ENCODE measurements around the gene KRIT1. TPM values are rescaled to one million over a fixed set of nuclear protein-coding genes. Genes with fewer than 3 reads are reported as not detected.

The KRIT1 gene
- total RNA-seq, 1 experiment from 2014 or later, result 34.9 TPM

- Histone ChIP-seq H3K79me2 (ENCODE audit: insufficient read depth, low read length) (peaks cover 2% of the 10 kb centered on the region; the same call in 1 of the 2 replicates), H3T11ph (ENCODE audit: low read length) (no peak overlapping the region), H2BK120ac (ENCODE audit: low read depth, low read length, poor library complexity, severe bottlenecking) (no peak overlapping the region), H4K91ac (ENCODE audit: insufficient read length, low read depth, low read length) (no peak overlapping the region), H3K27me3 (ENCODE audit: insufficient read depth, low read length) (no peaks in the 10 kb centered on the region), H3K27ac (ENCODE audit: insufficient read length, low read depth, low read length) (no peak overlapping the region), H4K20me1 (ENCODE audit: control insufficient read depth, insufficient read depth, insufficient read length) (no peaks in the 10 kb centered on the region), H3K18ac (ENCODE audit: insufficient read length, low read depth, low read length) (no peak overlapping the region), H3K79me1 (ENCODE audit: insufficient read depth, low read depth, low read length, poor library complexity, severe bottlenecking) (no peaks in the 10 kb centered on the region), H3K4me1 (ENCODE audit: insufficient read depth, low read length) (peaks cover 2% of the 10 kb centered on the region; the same call in 1 of the 2 replicates), H3K23me2 (ENCODE audit: insufficient read length, low read depth, low read length, poor library complexity, severe bottlenecking) (no peaks in the 10 kb centered on the region), H2BK20ac (ENCODE audit: low read depth, low read length, poor library complexity, severe bottlenecking) (no peak overlapping the region), H4K5ac (ENCODE audit: insufficient read length, low read depth, low read length) (no peak overlapping the region), H2AFZ (ENCODE audit: low read length) (no peak overlapping the region), H2BK15ac (ENCODE audit: low read depth, low read length) (no peak overlapping the region), H2BK12ac (ENCODE audit: insufficient read length, low read depth, low read length) (no peak overlapping the region), H3K56ac (ENCODE audit: insufficient read length, low read depth, low read length) (no peak overlapping the region), H3K23ac (ENCODE audit: insufficient read length, low read depth, low read length) (no peak overlapping the region), H3K4me2 (ENCODE audit: insufficient read depth, insufficient read length, low read length) (no peak overlapping the region), H3K4ac (ENCODE audit: low read depth, low read length) (no peak overlapping the region), H4K8ac (replicated peaks; ENCODE audit: insufficient read length, low read depth, low read length) (no peak overlapping the region), H2AK5ac (ENCODE audit: insufficient read length, low read length) (no peak overlapping the region), H3K9me3 (ENCODE audit: control insufficient read depth, low read depth, low read length) (no peaks in the 10 kb centered on the region), H2BK5ac (ENCODE audit: insufficient read length, low read length) (no peak overlapping the region), H3K14ac (ENCODE audit: insufficient read depth, low read length) (no peak overlapping the region), H3K9ac (ENCODE audit: extremely low read depth, insufficient read length, low read length) (no peak overlapping the region)
- H3K4me3 Mint-ChIP-seq, result no peak overlapping the region
- no peaks in the 10 kb centered on the region for H3K9me3 Mint-ChIP-seq
- peaks cover 0 to 3% (median under 1%) of the 10 kb centered on the region in 3 experiments; a peak in 3 of 7 replicates for H3K36me3 Mint-ChIP-seq (ENCODE audit: insufficient read depth in 1 of 3, low read depth in 3 of 3)
- no peak overlapping the region for H3K27ac Mint-ChIP-seq
- peaks cover 13 to 15% of the 10 kb centered on the region in 2 experiments for H3K4me1 Mint-ChIP-seq
- TF ChIP-seq CTCF (conservative IDR thresholded peaks at IDR 0.05), result no peak
- no peaks in the 10 kb centered on the region for H3K27me3 Mint-ChIP-seq (ENCODE audit: low read depth)
- WGBS (ENCODE audit: extremely low coverage, insufficient read length, low lambda C conversion rate), result no CpG with 5 or more reads among the region's 4 CpGs
- DNase-seq, result no peak
Observed at GRCh38 chr7:92275327-92275726, 29.6 kb upstream of the KRIT1 start.

Data from H9 (cell line).